PC-9 (cell line): Measurements from ENCODE around the gene AGBL4.

ENCODE experiments used
- EZH2 ChIP-seq: fragments of 200-600 bp; sonication (generic); IDR thresholded peaks from 2 replicates; pipeline ENCODE4 v1.8.0; 2017; ENCODE audit warnings: antibody characterized with exemption, low read depth
- TF ChIP-seq, protein P1 (sequence below): fragments of 200-600 bp; sonication (generic); conservative IDR thresholded peaks from 2 replicates; pipeline ENCODE4 v1.6.1; 2017; ENCODE audit warnings: mixed run types, antibody characterized with exemption, mild to moderate bottlenecking, moderate library complexity

DNA sequence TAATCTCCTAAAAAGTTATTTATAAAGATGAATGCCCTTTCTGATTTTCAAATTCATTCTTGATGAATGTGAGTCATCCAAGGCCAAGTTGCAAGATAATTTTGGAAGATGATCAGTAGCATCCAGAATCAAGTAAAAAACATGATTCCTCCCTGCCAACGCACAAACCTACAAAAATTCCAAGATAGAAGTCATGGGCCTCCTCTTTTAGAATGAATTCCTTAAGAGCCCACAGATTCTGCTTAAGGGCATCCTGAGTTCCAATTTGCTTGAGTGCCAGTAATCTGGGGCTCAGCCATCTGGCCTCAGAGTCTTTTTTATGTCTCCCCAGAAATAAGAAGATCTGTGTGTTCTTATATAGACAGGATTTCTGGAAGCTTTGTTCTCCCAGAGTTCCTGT lies 1528.6 kb downstream of the AGBL4 start:
- TF ChIP-seq, protein P1, sequence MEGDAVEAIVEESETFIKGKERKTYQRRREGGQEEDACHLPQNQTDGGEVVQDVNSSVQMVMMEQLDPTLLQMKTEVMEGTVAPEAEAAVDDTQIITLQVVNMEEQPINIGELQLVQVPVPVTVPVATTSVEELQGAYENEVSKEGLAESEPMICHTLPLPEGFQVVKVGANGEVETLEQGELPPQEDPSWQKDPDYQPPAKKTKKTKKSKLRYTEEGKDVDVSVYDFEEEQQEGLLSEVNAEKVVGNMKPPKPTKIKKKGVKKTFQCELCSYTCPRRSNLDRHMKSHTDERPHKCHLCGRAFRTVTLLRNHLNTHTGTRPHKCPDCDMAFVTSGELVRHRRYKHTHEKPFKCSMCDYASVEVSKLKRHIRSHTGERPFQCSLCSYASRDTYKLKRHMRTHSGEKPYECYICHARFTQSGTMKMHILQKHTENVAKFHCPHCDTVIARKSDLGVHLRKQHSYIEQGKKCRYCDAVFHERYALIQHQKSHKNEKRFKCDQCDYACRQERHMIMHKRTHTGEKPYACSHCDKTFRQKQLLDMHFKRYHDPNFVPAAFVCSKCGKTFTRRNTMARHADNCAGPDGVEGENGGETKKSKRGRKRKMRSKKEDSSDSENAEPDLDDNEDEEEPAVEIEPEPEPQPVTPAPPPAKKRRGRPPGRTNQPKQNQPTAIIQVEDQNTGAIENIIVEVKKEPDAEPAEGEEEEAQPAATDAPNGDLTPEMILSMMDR, result no peak
- no peak for TF ChIP-seq EZH2
